Measurements from ENCODE around the gene TEX14.

The TEX14 gene

DNA sequence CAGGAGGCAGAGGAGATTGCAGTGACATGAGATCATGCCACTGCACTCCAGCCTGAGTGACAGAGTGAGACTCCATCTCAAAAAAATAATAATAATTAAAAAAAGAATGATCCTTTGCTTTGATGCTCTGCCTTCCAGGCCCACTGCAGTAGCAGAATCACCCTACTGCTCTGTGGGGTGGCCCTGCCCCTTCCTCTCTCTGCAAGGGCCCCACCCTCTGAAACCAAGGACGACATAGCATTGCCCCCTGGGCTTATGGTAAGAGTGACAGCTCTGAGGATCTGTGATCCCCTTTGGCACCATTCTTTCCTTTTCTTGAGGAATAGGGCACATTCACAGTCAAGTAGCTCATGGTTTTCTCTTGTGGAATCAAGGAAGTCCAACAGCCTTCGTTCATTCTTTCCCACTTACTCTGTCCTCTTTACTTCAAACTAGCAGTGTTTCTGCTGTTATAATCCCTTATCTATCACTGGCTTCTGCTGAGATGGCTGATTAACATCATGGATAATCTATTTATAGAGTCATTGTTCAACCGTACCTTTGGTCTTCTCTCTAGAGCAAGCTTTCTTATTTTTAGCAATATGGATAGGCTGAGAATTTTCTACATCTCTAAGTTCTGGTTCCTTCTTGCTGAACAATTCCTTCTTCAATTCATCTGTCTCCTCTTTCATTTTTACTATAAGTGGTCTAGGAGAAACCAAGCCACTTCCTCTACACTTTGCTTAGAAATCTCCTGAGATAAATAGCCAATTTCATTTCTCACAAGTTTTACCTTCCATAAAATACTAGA lies 14.7 kb upstream of the TEX14 start:
- H2AFZ ChIP-seq (ENCODE audit: low read length, unreplicated experiment): no peak overlapping the region
- H3K79me2 ChIP-seq (ENCODE audit: control insufficient read depth, insufficient read depth, low read length, unreplicated experiment): no peaks in the 10 kb centered on the region
- peaks cover 10% of the 10 kb centered on the region for H3K4me1 ChIP-seq (ENCODE audit: control insufficient read depth, insufficient read depth, low read length, unreplicated experiment)
- no peak overlapping the region for H3K27ac ChIP-seq (ENCODE audit: low read depth, low read length)
- H3K36me3 ChIP-seq (ENCODE audit: insufficient read depth, low read length): peaks cover 5% of the 10 kb centered on the region
- no peaks in the 10 kb centered on the region for H3K27me3 ChIP-seq (ENCODE audit: insufficient read depth, low read length)
- no peak overlapping the region for H3K4me3 ChIP-seq (ENCODE audit: low read depth, low read length)

GRCh38 chr17:58703916-58704286 lies 12.1 kb upstream of the TEX14 start:
- Histone ChIP-seq H2AFZ (ENCODE audit: low read length, unreplicated experiment) (no peak overlapping the region), H3K27me3 (ENCODE audit: insufficient read depth, low read length) (no peaks in the 10 kb centered on the region), H3K4me3 (ENCODE audit: low read depth, low read length) (no peak overlapping the region), H3K79me2 (ENCODE audit: control insufficient read depth, insufficient read depth, low read length, unreplicated experiment) (no peaks in the 10 kb centered on the region), H3K4me1 (ENCODE audit: control insufficient read depth, insufficient read depth, low read length, unreplicated experiment) (peaks cover 10% of the 10 kb centered on the region), H3K36me3 (ENCODE audit: insufficient read depth, low read length) (0 out of 2 replicates have a peak, but pooled peaks cover 6% of the 10 kb centered on the region), H3K27ac (ENCODE audit: low read depth, low read length) (no peak overlapping the region; the same call in 1 of the 2 replicates)

- H3K27ac ChIP-seq (ENCODE audit: low read depth, low read length): peak overlapping the region; percentile 72
- no peak overlapping the region for H2AFZ ChIP-seq (ENCODE audit: low read length, unreplicated experiment)
- H3K4me3 ChIP-seq (ENCODE audit: low read depth, low read length): 0 out of 2 replicates have a peak overlapping the region, but pooled peaks have one; percentile 9
- H3K79me2 ChIP-seq (ENCODE audit: control insufficient read depth, insufficient read depth, low read length, unreplicated experiment): no peaks in the 10 kb centered on the region
- H3K4me1 ChIP-seq (ENCODE audit: control insufficient read depth, insufficient read depth, low read length, unreplicated experiment): peaks cover 10% of the 10 kb centered on the region
- 0 out of 2 replicates have a peak, but pooled peaks cover 6% of the 10 kb centered on the region for H3K36me3 ChIP-seq (ENCODE audit: insufficient read depth, low read length)
- H3K27me3 ChIP-seq (ENCODE audit: insufficient read depth, low read length): no peaks in the 10 kb centered on the region
These were observed 11.5 kb upstream of the TEX14 start for GRCh38 chr17:58703137-58703915.

GRCh38 chr17:58702708-58703107 lies 10.9 kb upstream of the TEX14 start:
- Histone ChIP-seq H2AFZ (ENCODE audit: low read length, unreplicated experiment) (no peak overlapping the region), H3K79me2 (ENCODE audit: control insufficient read depth, insufficient read depth, low read length, unreplicated experiment) (no peaks in the 10 kb centered on the region), H3K27ac (ENCODE audit: low read depth, low read length) (peak overlapping the region; percentile 72), H3K36me3 (ENCODE audit: insufficient read depth, low read length) (0 out of 2 replicates have a peak, but pooled peaks cover 6% of the 10 kb centered on the region), H3K4me1 (ENCODE audit: control insufficient read depth, insufficient read depth, low read length, unreplicated experiment) (peaks cover 10% of the 10 kb centered on the region), H3K27me3 (ENCODE audit: insufficient read depth, low read length) (no peaks in the 10 kb centered on the region), H3K4me3 (ENCODE audit: low read depth, low read length) (0 out of 2 replicates have a peak overlapping the region, but pooled peaks have one; percentile 9)

GRCh38 chr17:58702045-58702476 lies 10.2 kb upstream of the TEX14 start:
- Histone ChIP-seq H3K4me3 (ENCODE audit: low read depth, low read length) (no peak overlapping the region), H3K36me3 (ENCODE audit: insufficient read depth, low read length) (0 out of 2 replicates have a peak, but pooled peaks cover 6% of the 10 kb centered on the region), H3K27me3 (ENCODE audit: insufficient read depth, low read length) (no peaks in the 10 kb centered on the region), H3K4me1 (ENCODE audit: control insufficient read depth, insufficient read depth, low read length, unreplicated experiment) (peaks cover 10% of the 10 kb centered on the region), H3K79me2 (ENCODE audit: control insufficient read depth, insufficient read depth, low read length, unreplicated experiment) (no peaks in the 10 kb centered on the region), H2AFZ (ENCODE audit: low read length, unreplicated experiment) (no peak overlapping the region), H3K27ac (ENCODE audit: low read depth, low read length) (no peak overlapping the region)

GRCh38 chr17:58699771-58700170 lies 7.9 kb upstream of the TEX14 start:
- H3K4me1 ChIP-seq (ENCODE audit: control insufficient read depth, insufficient read depth, low read length, unreplicated experiment): peaks cover 10% of the 10 kb centered on the region
- H3K4me3 ChIP-seq (ENCODE audit: low read depth, low read length): no peak overlapping the region
- peaks cover 2% of the 10 kb centered on the region for H3K79me2 ChIP-seq (ENCODE audit: control insufficient read depth, insufficient read depth, low read length, unreplicated experiment)
- no peak overlapping the region for H3K27ac ChIP-seq (ENCODE audit: low read depth, low read length)
- no peaks in the 10 kb centered on the region for H3K27me3 ChIP-seq (ENCODE audit: insufficient read depth, low read length)
- no peak overlapping the region for H2AFZ ChIP-seq (ENCODE audit: low read length, unreplicated experiment)
- H3K36me3 ChIP-seq (ENCODE audit: insufficient read depth, low read length): 0 out of 2 replicates have a peak, but pooled peaks cover 6% of the 10 kb centered on the region

GRCh38 chr17:58694826-58695225 lies 3.0 kb upstream of the TEX14 start:
- H3K4me3 ChIP-seq (ENCODE audit: low read depth, low read length): no peak overlapping the region
- H3K4me1 ChIP-seq (ENCODE audit: control insufficient read depth, insufficient read depth, low read length, unreplicated experiment): peaks cover 16% of the 10 kb centered on the region
- H2AFZ ChIP-seq (ENCODE audit: low read length, unreplicated experiment): no peak overlapping the region
- H3K27me3 ChIP-seq (ENCODE audit: insufficient read depth, low read length): no peaks in the 10 kb centered on the region
- H3K36me3 ChIP-seq (ENCODE audit: insufficient read depth, low read length): 0 out of 2 replicates have a peak, but pooled peaks cover 3% of the 10 kb centered on the region
- peaks cover 26% of the 10 kb centered on the region for H3K79me2 ChIP-seq (ENCODE audit: control insufficient read depth, insufficient read depth, low read length, unreplicated experiment)
- H3K27ac ChIP-seq (ENCODE audit: low read depth, low read length): no peak overlapping the region

DNA sequence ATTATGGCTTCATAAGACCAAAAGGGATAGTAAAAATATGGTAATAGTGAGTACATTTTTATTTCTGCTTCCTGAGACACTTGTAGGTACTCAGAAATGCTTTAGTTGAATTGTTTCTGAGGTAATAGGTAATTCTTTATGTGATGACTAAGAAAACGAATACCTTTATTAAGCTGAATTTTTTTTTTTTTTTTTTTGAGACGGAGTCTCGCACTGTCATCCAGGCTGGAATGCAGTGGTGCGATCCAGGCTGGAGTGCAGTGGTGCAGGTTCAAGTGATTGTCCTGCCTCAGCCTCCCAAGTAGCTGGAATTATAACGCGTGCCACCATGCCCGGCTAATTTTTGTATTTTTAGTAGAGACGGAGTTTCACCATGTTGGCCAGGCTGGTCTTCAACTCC lies 2.5 kb upstream of the TEX14 start:
- peaks cover 16% of the 10 kb centered on the region for H3K4me1 ChIP-seq (ENCODE audit: control insufficient read depth, insufficient read depth, low read length, unreplicated experiment)
- H3K27ac ChIP-seq (ENCODE audit: low read depth, low read length): no peak overlapping the region
- H3K27me3 ChIP-seq (ENCODE audit: insufficient read depth, low read length): no peaks in the 10 kb centered on the region
- peaks cover 26% of the 10 kb centered on the region for H3K79me2 ChIP-seq (ENCODE audit: control insufficient read depth, insufficient read depth, low read length, unreplicated experiment)
- H3K4me3 ChIP-seq (ENCODE audit: low read depth, low read length): peak overlapping the region; percentile 96
- no peak overlapping the region for H2AFZ ChIP-seq (ENCODE audit: low read length, unreplicated experiment)
- H3K36me3 ChIP-seq (ENCODE audit: insufficient read depth, low read length): 0 out of 2 replicates have a peak, but pooled peaks cover under 1% of the 10 kb centered on the region

GRCh38 chr17:58693751-58694150 lies 1.9 kb upstream of the TEX14 start:
- Histone ChIP-seq H3K27me3 (ENCODE audit: insufficient read depth, low read length) (no peaks in the 10 kb centered on the region), H3K36me3 (ENCODE audit: insufficient read depth, low read length) (no peaks in the 10 kb centered on the region), H2AFZ (ENCODE audit: low read length, unreplicated experiment) (no peak overlapping the region), H3K4me1 (ENCODE audit: control insufficient read depth, insufficient read depth, low read length, unreplicated experiment) (peaks cover 16% of the 10 kb centered on the region), H3K27ac (ENCODE audit: low read depth, low read length) (no peak overlapping the region), H3K79me2 (ENCODE audit: control insufficient read depth, insufficient read depth, low read length, unreplicated experiment) (peaks cover 26% of the 10 kb centered on the region), H3K4me3 (ENCODE audit: low read depth, low read length) (peak overlapping the region; percentile 96)

DNA sequence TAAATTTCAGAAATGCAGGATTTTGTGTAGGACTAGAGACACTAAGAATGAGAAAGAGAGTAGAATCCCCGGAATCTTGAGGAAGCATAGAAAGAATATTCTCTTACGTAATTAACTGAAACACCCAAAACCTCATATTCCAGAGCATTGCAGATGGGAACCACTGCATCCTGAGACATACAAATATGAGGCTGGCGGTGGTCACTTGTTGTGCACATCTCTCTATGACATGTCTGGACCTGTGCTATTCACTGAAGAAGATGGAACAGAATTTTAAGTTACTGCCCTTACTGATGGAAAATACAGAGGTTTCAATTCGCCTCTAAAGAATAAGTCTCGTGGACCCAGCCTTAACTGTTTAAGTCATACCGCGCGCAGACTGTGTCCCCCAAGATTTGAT lies 1.4 kb upstream of the TEX14 start:
- Histone ChIP-seq H3K4me3 (ENCODE audit: low read depth, low read length) (peak overlapping the region; percentile 96), H3K27me3 (ENCODE audit: insufficient read depth, low read length) (no peaks in the 10 kb centered on the region), H3K27ac (ENCODE audit: low read depth, low read length) (peak overlapping the region; percentile 62), H3K36me3 (ENCODE audit: insufficient read depth, low read length) (no peaks in the 10 kb centered on the region), H2AFZ (ENCODE audit: low read length, unreplicated experiment) (peak overlapping the region; percentile 100), H3K79me2 (ENCODE audit: control insufficient read depth, insufficient read depth, low read length, unreplicated experiment) (peaks cover 26% of the 10 kb centered on the region), H3K4me1 (ENCODE audit: control insufficient read depth, insufficient read depth, low read length, unreplicated experiment) (peaks cover 16% of the 10 kb centered on the region)
